ENCODE measurements around the gene CHRD. TPM values are rescaled to one million over a fixed set of nuclear protein-coding genes. Genes with fewer than 3 reads are reported as not detected.
A peak's percentile ranks its signal among the peaks of the same experiment; 100 is the strongest.

Gene CHRD
- total RNA-seq, 4 donors from 2014 or later, result 3.3 to 5.2 (median 4.3) TPM

- TF ChIP-seq POLR2A (IDR thresholded peaks at IDR 0.05), result no peak
- no peak for TF ChIP-seq CTCF (IDR thresholded peaks at IDR 0.05)
- no peak overlapping the region for H3K4me3 ChIP-seq (ENCODE audit: low read depth, poor library complexity, severe bottlenecking)
- 84 to 88% methylated on average over 14 of the region's 14 CpGs for WGBS, 2 donors
- intact Hi-C loops (cut with DNase I; ENCODE audit: low total_unique reads), result loop anchor here (10.0 kb wide), 1 partner anchor 54 kb away; no protein-coding TSS in a partner anchor
- DNase-seq (ENCODE audit: low spot score in 2 of 2), result peak in 1 of 2 donors; percentile 80
Measured at GRCh38 chr3:184358921-184359350, 20.9 kb upstream of the CHRD start.

GRCh38 chr3:184359610-184360009 lies 20.2 kb upstream of the CHRD start:
- 61 to 67% methylated on average over 9 of the region's 9 CpGs for WGBS, 2 donors
- intact Hi-C loops (cut with DNase I; ENCODE audit: low total_unique reads), result loop anchor here (5.0 to 10.0 kb wide), 2 partner anchors 55 to 108 kb away; no protein-coding TSS in a partner anchor
- H3K4me3 ChIP-seq (ENCODE audit: low read depth, poor library complexity, severe bottlenecking), result no peak overlapping the region
- no peak for DNase-seq (ENCODE audit: low spot score in 2 of 2)
- TF ChIP-seq CTCF (IDR thresholded peaks at IDR 0.05), result no peak
- TF ChIP-seq POLR2A (IDR thresholded peaks at IDR 0.05), result no peak

GRCh38 chr3:184360070-184360928 lies 19.6 kb upstream of the CHRD start:
- WGBS, 2 donors, result 70 to 74% methylated on average over 12 of the region's 12 CpGs
- intact Hi-C loops (cut with DNase I; ENCODE audit: low total_unique reads), result loop anchor here (5.0 kb wide), 1 partner anchor 107 kb away; no protein-coding TSS in a partner anchor
- H3K4me3 ChIP-seq (ENCODE audit: low read depth, poor library complexity, severe bottlenecking), result no peak overlapping the region
- no peak for DNase-seq (ENCODE audit: low spot score in 2 of 2)
- no peak for TF ChIP-seq POLR2A (IDR thresholded peaks at IDR 0.05)
- TF ChIP-seq CTCF (IDR thresholded peaks at IDR 0.05), result no peak

- intact Hi-C loops (cut with DNase I; ENCODE audit: low total_unique reads), result loop anchor here (5.0 kb wide), 1 partner anchor 106 kb away; no protein-coding TSS in a partner anchor
- peak overlapping the region; percentile 69 for H3K4me3 ChIP-seq (ENCODE audit: low read depth, poor library complexity, severe bottlenecking)
- DNase-seq (ENCODE audit: low spot score in 2 of 2), result no peak
- no peak for TF ChIP-seq CTCF (IDR thresholded peaks at IDR 0.05)
- no peak for TF ChIP-seq POLR2A (IDR thresholded peaks at IDR 0.05)
- 9 to 34% methylated on average over 6 to 22 of the region's 24 CpGs for WGBS, 2 donors
Measured at GRCh38 chr3:184360929-184361531, 18.8 kb upstream of the CHRD start.

- intact Hi-C loops (cut with DNase I; ENCODE audit: low total_unique reads), result loop anchor here (5.0 kb wide), 1 partner anchor 106 kb away; no protein-coding TSS in a partner anchor
- TF ChIP-seq CTCF (IDR thresholded peaks at IDR 0.05) (no peak), POLR2A (IDR thresholded peaks at IDR 0.05) (no peak)
- peak in 1 of 2 donors; percentile 91 for DNase-seq (ENCODE audit: low spot score in 2 of 2)
Measured at GRCh38 chr3:184361532-184361931, 18.3 kb upstream of the CHRD start, which contains the start of the genes CLCN2 and POLR2H. Gene CLCN2, minus strand, starts transcription at chr3:184361605. Its CDS starts 126 bp downstream, at chr3:184361479. Gene POLR2H, plus strand, starts transcription at chr3:184361710. Its CDS starts 1,783 bp downstream, at chr3:184363493.

More at GRCh38 chr3:184361532-184361931, 18.3 kb upstream of the CHRD start, which contains the start of the genes CLCN2 and POLR2H:
- peak within 1 kb of the TSS; percentile 69 for H3K4me3 ChIP-seq (ENCODE audit: low read depth, poor library complexity, severe bottlenecking)
- WGBS, 2 donors, result 1% methylated on average over 27 of the region's 56 CpGs; no CpG with 5 or more reads in 1 of the 2 donors

Data from lower leg skin (tissue), 4 donors.